H54 (cell line): Measurements from ENCODE around the gene SPSB2.

Experiments used
- DNase-seq: peaks from one replicate; pipeline ENCODE4 v3.0.0; 2011; ENCODE audit warnings: low spot score, mixed read lengths; ENCODE audit not compliant: insufficient read length
- FAIRE-seq: peaks from 3 replicates; lab custom pipeline; 2011; peaks lifted over from hg19 to GRCh38; lab: Jason Lieb, UNC
- POLR2A ChIP-seq: IDR thresholded peaks from 2 replicates; pipeline ENCODE4 v1.6.1; 2011; ENCODE audit warnings: low read depth, mild to moderate bottlenecking, low read length

Gene SPSB2

DNA sequence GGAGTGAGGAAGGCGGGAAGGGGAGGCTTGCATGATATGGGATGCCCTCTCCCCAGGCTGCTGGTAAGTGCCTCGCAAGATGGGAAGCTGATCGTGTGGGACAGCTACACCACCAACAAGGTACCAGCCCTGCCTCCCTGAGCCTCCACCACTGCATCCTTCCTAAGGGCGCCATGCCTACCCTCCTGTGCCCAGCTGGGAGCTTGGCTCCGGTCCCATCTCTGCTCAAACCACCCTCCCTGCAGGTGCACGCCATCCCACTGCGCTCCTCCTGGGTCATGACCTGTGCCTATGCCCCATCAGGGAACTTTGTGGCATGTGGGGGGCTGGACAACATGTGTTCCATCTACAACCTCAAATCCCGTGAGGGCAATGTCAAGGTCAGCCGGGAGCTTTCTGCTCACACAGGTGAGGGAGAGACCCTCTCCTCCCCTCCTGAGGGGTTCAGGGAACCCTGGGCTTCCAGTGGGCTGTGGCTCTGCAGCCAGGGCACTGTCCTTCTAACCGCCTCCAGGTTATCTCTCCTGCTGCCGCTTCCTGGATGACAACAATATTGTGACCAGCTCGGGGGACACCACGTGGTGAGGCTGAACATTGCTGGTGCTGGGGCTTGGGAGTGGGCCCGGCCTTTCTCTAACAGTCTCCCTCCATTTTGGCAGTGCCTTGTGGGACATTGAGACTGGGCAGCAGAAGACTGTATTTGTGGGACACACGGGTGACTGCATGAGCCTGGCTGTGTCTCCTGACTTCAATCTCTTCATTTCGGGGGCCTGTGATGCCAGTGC lies 29.8 kb downstream of the SPSB2 start:
- TF ChIP-seq POLR2A = no peak
- no peak for DNase-seq
- no peak for FAIRE-seq

DNA sequence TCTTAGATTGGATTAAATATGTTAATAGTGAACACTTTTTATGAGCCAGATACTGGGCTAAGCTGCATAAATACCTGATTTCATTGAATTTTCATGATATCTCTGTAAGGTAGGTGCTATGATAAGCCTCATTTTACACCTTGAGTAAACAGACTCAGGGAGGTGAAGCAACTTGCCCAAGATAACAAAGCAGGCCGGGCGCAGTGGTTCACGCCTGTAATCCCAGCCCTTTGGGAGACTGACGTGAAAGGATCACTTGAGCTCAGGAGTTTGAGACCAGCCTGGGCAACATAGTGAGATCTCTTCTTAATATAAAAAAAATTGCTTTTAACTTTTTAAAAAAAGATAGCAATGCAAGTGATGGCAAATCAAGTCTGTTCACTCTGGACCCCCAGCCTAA lies 31.0 kb downstream of the SPSB2 start:
- TF ChIP-seq POLR2A = no peak
- DNase-seq (no peak), FAIRE-seq (no peak)

- FAIRE-seq (no peak), DNase-seq (no peak)
- TF ChIP-seq POLR2A = no peak
These were observed 32.2 kb downstream of the SPSB2 start, which contains the start of gene GNB3 for GRCh38 chr12:6840761-6841515. Gene GNB3, plus strand, starts transcription at chr12:6840925. Its CDS starts 363 bp downstream, at chr12:6841288.

GRCh38 chr12:6840330-6840729 lies 32.8 kb downstream of the SPSB2 start:
- no peak for FAIRE-seq
- TF ChIP-seq POLR2A = no peak
- no peak for DNase-seq

- no peak for FAIRE-seq
- no peak for DNase-seq
- TF ChIP-seq POLR2A = no peak
These were observed 33.5 kb downstream of the SPSB2 start for GRCh38 chr12:6839482-6840201.

- DNase-seq (no peak), FAIRE-seq (no peak)
- TF ChIP-seq POLR2A = no peak
These were observed 34.2 kb downstream of the SPSB2 start for GRCh38 chr12:6838854-6839253.

DNA sequence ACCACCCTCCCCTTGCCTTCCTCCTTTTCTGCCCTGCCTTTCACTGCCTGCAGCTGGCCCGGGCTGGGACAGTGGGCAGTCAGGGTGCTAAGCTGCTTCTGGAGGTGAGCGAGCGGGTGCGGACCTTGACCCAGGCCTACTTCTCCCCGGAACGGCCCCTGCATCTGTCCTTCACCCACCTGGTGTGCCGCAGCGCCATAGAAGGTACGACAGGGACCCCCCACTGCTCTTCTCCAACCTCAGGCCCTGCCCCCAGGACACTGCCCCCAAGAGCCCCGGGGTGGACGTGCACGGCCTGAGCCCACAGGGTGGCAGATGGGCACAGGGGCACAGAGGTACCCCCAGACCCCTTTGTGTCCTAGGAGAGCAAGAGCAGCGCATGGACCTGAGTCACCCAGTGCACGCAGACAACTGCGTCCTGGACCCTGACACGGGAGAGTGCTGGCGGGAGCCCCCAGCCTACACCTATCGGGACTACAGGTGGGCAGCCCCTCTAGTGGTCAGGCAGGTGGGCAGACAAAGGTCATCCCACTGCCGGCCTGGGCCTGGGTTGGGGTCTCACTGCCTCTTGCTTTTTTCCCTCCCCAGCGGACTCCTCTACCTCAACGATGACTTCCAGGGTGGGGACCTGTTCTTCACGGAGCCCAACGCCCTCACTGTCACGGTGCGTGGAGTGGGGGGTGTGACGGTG lies 35.6 kb downstream of the SPSB2 start:
- FAIRE-seq (no peak), DNase-seq (no peak)
- no peak for TF ChIP-seq POLR2A

GRCh38 chr12:6836851-6837250 lies 36.3 kb downstream of the SPSB2 start:
- no peak for TF ChIP-seq POLR2A
- DNase-seq (no peak), FAIRE-seq (no peak)

GRCh38 chr12:6834873-6835272 lies 38.2 kb downstream of the SPSB2 start:
- TF ChIP-seq POLR2A = no peak
- no peak for DNase-seq
- FAIRE-seq = no peak

- no peak for DNase-seq
- no peak for FAIRE-seq
- no peak for TF ChIP-seq POLR2A
These were observed 38.8 kb downstream of the SPSB2 start for GRCh38 chr12:6834254-6834653.

DNA sequence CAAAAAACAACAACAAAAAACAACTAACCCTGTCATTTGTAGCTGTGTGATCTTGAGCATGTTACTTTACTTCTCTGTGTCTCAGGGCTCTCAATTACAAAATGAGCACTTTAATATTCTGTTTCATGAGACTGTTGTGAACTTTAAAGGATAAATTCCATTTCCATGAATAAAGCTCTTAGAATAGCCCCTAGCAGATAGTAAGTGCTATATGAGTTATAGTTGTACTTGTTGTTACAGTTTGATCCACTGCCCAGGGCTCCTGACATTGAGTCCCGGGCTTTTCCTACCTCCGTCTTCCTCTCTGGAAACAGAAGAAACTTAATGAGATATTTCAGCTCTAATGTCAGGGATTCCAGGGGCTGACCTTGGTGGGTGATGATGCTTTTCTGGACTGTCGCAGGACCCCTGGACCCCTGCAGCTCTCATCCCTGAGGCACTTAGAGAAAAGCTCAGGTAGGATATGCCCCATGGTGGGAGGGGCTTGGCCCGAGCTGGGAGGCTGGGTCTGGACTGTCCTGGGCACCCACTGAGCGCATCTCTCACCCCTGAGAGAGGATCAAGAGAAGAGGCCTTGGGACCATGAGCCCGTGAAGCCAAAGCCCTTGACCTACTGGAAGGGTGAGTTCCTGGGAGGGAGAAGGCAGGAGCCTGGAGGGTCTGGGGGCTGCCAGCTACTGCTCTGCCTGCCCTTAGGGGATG lies 39.8 kb downstream of the SPSB2 start:
- no peak for TF ChIP-seq POLR2A
- FAIRE-seq (no peak), DNase-seq (no peak)

- FAIRE-seq (no peak), DNase-seq (no peak)
- no peak for TF ChIP-seq POLR2A
These were observed 41.0 kb downstream of the SPSB2 start for GRCh38 chr12:6832125-6832524.

- no peak for TF ChIP-seq POLR2A
- FAIRE-seq = no peak
- no peak for DNase-seq
These were observed 41.6 kb downstream of the SPSB2 start for GRCh38 chr12:6831450-6831995.

DNA sequence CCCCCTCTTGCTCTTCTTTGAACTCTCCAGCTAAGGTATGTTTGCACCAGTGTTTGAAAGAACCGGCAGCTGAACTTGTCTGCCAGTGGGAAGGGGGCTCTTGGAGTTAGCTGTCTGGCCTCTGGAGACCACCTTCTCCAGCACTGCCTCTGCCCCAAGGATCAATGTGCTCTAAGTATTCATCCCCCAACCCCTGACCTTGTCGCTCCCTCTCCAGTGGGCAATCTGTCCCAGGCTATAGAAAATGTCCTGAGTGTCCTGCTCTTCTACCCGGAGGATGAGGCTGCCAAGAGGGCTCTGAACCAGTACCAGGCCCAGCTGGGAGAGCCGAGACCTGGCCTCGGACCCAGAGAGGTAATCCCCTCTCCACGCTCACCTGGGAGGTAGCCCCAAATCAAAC lies 42.1 kb downstream of the SPSB2 start:
- DNase-seq (no peak), FAIRE-seq (no peak)
- TF ChIP-seq POLR2A = no peak
